ENCODE data around the gene GNAS-AS1. TPM values are rescaled to one million over a fixed set of nuclear protein-coding genes. Genes with fewer than 3 reads are reported as not detected.

Gene GNAS-AS1
- total and polyA plus RNA-seq, 2 donors (not counting 1 experiment from before 2014, with no cell fraction given) = 1.5 TPM; not detected in 1

DNA sequence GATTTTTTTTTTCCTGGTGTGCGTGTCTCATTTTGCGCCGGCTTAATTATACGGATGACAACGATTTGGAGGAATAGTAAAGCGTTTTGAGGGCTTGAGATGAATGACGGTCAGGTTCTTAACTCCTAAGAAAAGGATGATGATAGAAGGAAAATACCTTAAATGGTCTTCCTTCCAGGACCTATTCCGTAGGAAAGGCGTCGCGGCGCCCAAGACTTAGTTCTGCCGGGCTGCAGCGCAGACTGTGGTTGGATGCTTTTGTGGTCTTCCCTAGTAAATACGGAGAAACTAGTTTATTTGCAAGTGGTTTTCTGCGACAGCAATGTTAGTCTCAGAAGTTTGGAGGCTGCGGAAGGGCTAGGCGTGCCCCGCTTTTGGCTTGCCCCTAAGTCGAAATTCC, 8.4 kb downstream of the GNAS-AS1 start:
- TF ChIP-seq, protein P1, sequence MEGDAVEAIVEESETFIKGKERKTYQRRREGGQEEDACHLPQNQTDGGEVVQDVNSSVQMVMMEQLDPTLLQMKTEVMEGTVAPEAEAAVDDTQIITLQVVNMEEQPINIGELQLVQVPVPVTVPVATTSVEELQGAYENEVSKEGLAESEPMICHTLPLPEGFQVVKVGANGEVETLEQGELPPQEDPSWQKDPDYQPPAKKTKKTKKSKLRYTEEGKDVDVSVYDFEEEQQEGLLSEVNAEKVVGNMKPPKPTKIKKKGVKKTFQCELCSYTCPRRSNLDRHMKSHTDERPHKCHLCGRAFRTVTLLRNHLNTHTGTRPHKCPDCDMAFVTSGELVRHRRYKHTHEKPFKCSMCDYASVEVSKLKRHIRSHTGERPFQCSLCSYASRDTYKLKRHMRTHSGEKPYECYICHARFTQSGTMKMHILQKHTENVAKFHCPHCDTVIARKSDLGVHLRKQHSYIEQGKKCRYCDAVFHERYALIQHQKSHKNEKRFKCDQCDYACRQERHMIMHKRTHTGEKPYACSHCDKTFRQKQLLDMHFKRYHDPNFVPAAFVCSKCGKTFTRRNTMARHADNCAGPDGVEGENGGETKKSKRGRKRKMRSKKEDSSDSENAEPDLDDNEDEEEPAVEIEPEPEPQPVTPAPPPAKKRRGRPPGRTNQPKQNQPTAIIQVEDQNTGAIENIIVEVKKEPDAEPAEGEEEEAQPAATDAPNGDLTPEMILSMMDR (IDR thresholded peaks at IDR 0.05) = no peak
- no peak for TF ChIP-seq EZH2 (IDR thresholded peaks at IDR 0.05; ENCODE audit: borderline replicate concordance, insufficient read depth, low read depth, low read length, poor library complexity, severe bottlenecking)
- Mint-ChIP-seq H3K27me3 (peaks cover 36% of the 10 kb centered on the region), H3K27ac (no peak overlapping the region), H3K4me1 (peaks cover 9% of the 10 kb centered on the region), H3K4me3 (no peak overlapping the region), H3K9me3 (ENCODE audit: insufficient read depth) (no peaks in the 10 kb centered on the region)
- no peak overlapping the region for H2AFZ ChIP-seq (ENCODE audit: insufficient read depth, low read depth, low read length, poor library complexity, severe bottlenecking)
- H3K79me2 ChIP-seq (ENCODE audit: control insufficient read depth, insufficient read depth, low read length) = no peaks in the 10 kb centered on the region
- no peaks in the 10 kb centered on the region for H4K20me1 ChIP-seq (ENCODE audit: control insufficient read depth, insufficient read depth, low read length, poor library complexity, severe bottlenecking)
- intact Hi-C loops (cut with micrococcal nuclease) = no loop called here
- peaks cover 0 to 32% (median 4%) of the 10 kb centered on the region in 4 experiments for H3K27me3 ChIP-seq (replicated peaks in 1 of 4; ENCODE audit: control extremely low read depth in 1 of 4, control insufficient read depth in 3 of 4, insufficient read depth in 4 of 4, low read length in 3 of 4)
- ATAC-seq (ENCODE audit: low read depth) = no peak
- DNase-seq = no peak
- POLR2A ChIA-PET = no interaction called here
- H3K4me3 ChIP-seq (ENCODE audit: control extremely low read depth in 1 of 5, extremely low read depth in 1 of 5, insufficient read depth in 1 of 5, low read depth in 2 of 5, low read length in 4 of 5) = no peak overlapping the region
- H3K4me2 ChIP-seq (replicated peaks; ENCODE audit: low read depth, low read length, poor library complexity, severe bottlenecking) = no peak overlapping the region
- peaks cover 0 to 14% (median 0%) of the 10 kb centered on the region in 3 donors for H3K9me3 ChIP-seq (ENCODE audit: control extremely low read depth in 1 of 3, control insufficient read depth in 2 of 3, insufficient read depth in 1 of 3, low read length in 2 of 3)
- WGBS (ENCODE audit: insufficient coverage) = 46% methylated on average over 13 of the region's 20 CpGs
- H3K4me1 ChIP-seq (ENCODE audit: control insufficient read depth in 2 of 2, insufficient read depth in 2 of 2, low read length in 2 of 2) = peaks cover 0 to 11% of the 10 kb centered on the region in 2 donors
- CTCF ChIA-PET = no interaction called here
- no peaks in the 10 kb centered on the region for H3K36me3 ChIP-seq (replicated peaks in 1 of 2; ENCODE audit: control extremely low read depth in 1 of 2, control insufficient read depth in 1 of 2, extremely low read depth in 1 of 2, insufficient read depth in 2 of 2, low read length in 1 of 2)
- H3K9ac ChIP-seq (ENCODE audit: low read length) = no peak overlapping the region
- no peak overlapping the region for H3K27ac ChIP-seq (ENCODE audit: low read length in 2 of 2)

DNA sequence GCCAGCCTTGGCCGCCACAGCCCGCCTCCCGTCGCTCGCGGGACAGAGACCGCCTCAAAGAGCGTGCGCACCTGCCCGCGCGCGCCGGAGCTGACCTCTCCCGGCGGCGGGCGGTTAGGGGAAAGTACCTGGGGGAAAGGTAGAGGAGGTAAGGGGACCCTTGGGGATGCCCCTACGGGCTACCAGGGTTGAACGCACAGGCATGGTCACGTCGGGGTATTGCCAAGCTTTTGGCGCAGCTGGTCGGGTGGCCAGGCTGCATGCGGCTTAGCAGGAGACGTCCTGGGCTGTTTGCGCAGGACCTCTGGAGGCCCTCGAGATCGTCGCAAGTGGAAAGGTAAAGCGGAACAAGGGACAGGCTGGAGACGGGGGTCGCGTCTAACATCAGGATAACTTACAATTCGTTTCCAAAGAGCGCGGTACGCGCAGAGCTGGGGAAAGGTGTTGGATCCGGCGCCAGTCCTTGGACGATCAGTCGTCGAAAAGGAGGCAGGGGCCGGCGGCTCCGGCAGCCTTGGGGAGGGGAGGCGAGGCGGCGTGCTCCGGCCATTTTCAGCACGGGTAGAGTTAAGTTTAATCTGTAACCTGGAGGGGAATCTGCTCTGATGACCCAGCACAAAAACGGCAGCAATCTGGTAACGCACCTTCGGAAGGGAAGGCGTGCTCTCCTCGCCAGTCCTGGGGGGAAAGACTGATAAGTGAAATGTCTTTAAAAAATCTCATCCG, 9.0 kb downstream of the GNAS-AS1 start:
- Histone ChIP-seq H4K20me1 (ENCODE audit: control insufficient read depth, insufficient read depth, low read length, poor library complexity, severe bottlenecking) (no peaks in the 10 kb centered on the region), H3K27me3 (replicated peaks in 1 of 4; ENCODE audit: control extremely low read depth in 1 of 4, control insufficient read depth in 3 of 4, insufficient read depth in 4 of 4, low read length in 3 of 4) (peaks cover 0 to 30% (median 4%) of the 10 kb centered on the region in 4 experiments), H2AFZ (ENCODE audit: insufficient read depth, low read depth, low read length, poor library complexity, severe bottlenecking) (no peak overlapping the region), H3K4me1 (ENCODE audit: control insufficient read depth in 2 of 2, insufficient read depth in 2 of 2, low read length in 2 of 2) (peaks cover 0 to 8% of the 10 kb centered on the region in 2 donors), H3K4me3 (ENCODE audit: control extremely low read depth in 1 of 5, extremely low read depth in 1 of 5, insufficient read depth in 1 of 5, low read depth in 2 of 5, low read length in 4 of 5) (no peak overlapping the region), H3K4me2 (replicated peaks; ENCODE audit: low read depth, low read length, poor library complexity, severe bottlenecking) (no peak overlapping the region), H3K9ac (ENCODE audit: low read length) (no peak overlapping the region), H3K79me2 (ENCODE audit: control insufficient read depth, insufficient read depth, low read length) (no peaks in the 10 kb centered on the region), H3K9me3 (ENCODE audit: control extremely low read depth in 1 of 3, control insufficient read depth in 2 of 3, insufficient read depth in 1 of 3, low read length in 2 of 3) (peaks cover 0 to 14% (median 0%) of the 10 kb centered on the region in 3 donors), H3K27ac (ENCODE audit: low read length in 2 of 2) (no peak overlapping the region), H3K36me3 (replicated peaks in 1 of 2; ENCODE audit: control extremely low read depth in 1 of 2, control insufficient read depth in 1 of 2, extremely low read depth in 1 of 2, insufficient read depth in 2 of 2, low read length in 1 of 2) (no peaks in the 10 kb centered on the region)
- POLR2A ChIA-PET = no interaction called here
- ATAC-seq (ENCODE audit: low read depth) (no peak), DNase-seq (peak; percentile 13)
- intact Hi-C loops (cut with micrococcal nuclease) = no loop called here
- Mint-ChIP-seq H3K4me3 (no peak overlapping the region), H3K4me1 (peaks cover 7% of the 10 kb centered on the region), H3K27ac (no peak overlapping the region), H3K27me3 (peaks cover 36% of the 10 kb centered on the region), H3K9me3 (ENCODE audit: insufficient read depth) (no peaks in the 10 kb centered on the region)
- WGBS (ENCODE audit: insufficient coverage) = 45% methylated on average over 58 of the region's 58 CpGs
- TF ChIP-seq, protein P1 (IDR thresholded peaks at IDR 0.05) = no peak
- no peak for TF ChIP-seq EZH2 (IDR thresholded peaks at IDR 0.05; ENCODE audit: borderline replicate concordance, insufficient read depth, low read depth, low read length, poor library complexity, severe bottlenecking)
- CTCF ChIA-PET = no interaction called here

Measured in B cell (primary cell).